Putamen (tissue), 1 donor: ENCODE data around the gene DBNDD2.

ENCODE experiments used
- DNase-seq: peaks from one replicate; pipeline ENCODE4 v3.0.0-alpha.2; 2016; ENCODE audit warnings: low spot score

Gene DBNDD2

DNA sequence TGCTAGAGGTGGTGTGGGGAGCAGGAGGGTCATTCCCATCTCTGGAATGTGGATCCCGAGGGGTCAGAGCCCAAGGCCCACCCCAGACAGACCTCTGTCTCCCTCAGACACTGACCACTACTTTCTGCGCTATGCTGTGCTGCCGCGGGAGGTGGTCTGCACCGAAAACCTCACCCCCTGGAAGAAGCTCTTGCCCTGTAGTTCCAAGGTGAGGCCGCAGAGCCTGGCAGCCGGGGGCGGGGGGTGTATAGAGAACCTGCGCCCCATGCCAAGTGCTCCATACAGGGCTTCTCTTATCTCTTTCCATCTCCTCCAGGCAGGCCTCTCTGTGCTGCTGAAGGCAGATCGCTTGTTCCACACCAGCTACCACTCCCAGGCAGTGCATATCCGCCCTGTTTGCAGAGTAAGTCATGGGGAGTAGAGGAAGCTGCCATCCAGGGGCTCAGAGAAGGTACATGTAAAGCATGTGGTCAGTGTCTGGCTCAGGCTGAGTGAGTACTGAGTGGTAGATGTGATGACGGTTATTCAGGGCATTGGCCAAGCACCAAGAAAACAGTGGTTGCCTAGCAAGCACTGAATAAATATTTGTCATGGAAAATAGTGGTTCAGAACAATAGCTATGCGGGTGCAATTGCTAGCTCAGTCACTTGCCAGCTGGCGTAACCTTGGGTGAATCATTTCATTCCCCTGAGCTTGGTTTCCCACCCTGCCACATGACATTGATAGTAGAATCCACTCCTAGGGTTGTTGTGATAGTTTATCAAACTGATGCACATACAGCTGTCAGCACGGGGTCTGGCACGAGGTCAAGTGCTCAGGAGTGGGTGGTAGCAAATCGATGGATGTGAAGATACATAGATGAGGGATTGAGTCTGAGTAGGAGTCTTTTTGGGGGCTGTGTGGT lies 11.4 kb downstream of the DBNDD2 start:
- DNase-seq = peak; percentile 50

DNA sequence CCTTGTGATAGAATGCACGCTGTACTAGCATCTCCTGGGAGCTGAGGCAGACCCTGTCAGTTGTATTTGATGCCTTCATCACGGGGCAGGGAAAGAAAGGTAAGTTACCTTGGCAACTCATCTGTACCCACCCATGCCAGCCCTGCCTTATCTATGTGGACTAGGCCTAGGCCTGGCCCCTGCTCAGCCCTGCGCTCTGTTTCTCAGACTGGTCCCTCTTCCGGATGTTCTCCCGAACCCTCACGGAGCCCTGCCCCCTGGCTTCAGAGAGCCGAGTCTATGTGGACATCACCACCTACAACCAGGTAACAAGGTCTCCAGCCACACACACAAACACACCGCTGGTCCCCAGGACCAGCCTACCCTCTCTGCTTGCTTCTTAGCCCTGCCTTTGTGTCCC lies 12.0 kb downstream of the DBNDD2 start:
- DNase-seq = no peak

DNA sequence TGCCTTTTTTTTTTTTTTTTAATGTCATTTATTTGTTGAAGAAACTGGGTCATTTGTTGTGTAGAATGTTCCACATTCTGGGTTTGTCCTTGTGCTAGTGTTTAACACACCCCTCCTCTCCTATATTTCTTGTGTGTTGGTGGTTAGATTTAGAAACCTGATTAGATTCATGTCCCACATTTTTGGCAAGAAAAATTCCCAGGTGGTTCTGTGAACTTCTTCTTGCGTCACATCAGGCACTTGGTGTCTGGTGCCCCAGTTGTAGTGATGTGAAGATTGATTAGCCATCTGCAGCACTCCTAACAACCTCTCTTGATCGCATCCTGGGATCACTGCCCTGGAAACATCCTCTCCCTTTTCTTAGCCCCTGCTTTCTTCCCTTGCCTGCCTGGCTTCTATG lies 15.6 kb downstream of the DBNDD2 start:
- peak; percentile 51 for DNase-seq

DNA sequence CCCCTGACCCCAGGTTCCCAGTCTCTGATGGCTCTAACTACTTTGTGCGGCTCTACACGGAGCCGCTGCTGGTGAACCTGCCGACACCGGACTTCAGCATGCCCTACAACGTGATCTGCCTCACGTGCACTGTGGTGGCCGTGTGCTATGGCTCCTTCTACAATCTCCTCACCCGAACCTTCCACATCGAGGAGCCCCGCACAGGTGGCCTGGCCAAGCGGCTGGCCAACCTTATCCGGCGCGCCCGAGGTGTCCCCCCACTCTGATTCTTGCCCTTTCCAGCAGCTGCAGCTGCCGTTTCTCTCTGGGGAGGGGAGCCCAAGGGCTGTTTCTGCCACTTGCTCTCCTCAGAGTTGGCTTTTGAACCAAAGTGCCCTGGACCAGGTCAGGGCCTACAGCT lies 17.5 kb downstream of the DBNDD2 start:
- DNase-seq = no peak

DNA sequence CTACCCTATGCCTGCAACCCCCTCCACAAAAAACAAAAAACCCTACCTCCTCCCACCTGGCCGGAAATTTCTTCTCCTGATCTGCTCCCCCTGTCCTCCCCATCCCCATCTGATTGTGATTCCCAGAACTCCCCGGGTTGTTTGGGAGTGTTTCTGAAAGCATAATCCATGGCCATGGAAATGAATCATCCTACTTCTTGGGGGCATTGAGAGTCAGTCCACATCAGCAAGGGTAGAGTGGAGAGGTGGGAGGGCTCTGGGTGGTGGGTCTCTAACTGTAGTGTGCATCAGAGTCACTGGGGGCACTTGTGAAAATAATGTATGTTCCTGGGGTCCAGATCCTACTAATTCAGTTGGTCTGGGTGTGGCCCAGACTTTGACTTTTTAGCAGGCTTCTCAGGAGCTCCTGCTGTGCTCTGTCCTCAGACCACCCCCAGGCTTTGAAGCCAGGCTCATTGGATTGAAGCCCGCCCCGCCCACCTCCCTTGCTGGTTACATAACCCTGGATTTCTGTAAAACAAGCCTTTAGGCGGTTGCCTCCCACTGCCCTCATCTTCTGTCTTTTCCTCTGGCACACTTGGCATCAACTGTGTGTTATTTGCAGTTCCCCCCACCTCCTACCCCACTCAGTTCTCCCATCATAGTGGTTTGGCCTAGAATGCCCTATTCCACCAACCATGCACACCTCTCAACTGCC lies 18.4 kb downstream of the DBNDD2 start:
- DNase-seq = peak; percentile 83

DNA sequence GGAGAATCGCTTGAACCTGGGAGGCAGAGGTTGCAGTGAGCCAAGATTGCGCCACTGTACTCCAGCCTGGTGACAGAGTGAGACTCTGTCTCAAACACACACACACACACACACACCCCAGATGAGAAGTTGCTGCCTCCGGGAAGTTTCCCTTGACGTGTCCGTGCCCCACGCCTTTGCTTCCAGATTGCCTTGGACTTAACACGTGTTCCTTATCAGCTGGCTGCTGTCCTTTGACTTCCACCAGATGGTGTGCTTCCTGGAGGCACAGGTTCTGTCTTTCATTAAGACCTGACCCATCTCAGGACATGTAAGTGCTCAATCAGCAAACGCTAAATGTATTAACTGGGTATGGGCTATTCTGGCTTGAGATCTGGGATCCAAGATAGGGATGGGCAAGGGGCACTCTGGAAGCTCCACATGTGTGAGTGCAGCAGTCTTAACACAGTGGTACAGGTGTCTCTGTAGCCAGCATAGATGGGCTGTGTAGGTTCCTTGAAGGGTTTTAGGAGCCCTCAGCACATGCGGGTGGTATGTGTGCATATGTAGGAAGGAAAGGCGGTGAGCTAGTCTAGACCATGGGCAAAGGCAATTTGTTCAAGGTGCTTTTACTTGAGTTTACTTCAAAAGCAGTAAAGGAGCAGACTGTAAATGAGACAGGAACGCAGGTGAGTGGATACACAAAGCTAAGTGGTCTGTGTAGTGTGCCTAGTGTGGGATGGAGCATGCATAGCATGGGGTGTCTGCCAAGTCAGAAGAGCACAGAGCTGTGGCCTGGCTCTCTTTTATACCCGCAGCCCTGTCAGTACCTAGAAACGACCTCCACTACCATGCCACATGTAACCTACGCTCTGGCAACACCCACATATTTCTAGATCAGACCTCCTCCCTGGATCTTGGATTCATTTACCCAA lies 19.4 kb downstream of the DBNDD2 start:
- no peak for DNase-seq

DNA sequence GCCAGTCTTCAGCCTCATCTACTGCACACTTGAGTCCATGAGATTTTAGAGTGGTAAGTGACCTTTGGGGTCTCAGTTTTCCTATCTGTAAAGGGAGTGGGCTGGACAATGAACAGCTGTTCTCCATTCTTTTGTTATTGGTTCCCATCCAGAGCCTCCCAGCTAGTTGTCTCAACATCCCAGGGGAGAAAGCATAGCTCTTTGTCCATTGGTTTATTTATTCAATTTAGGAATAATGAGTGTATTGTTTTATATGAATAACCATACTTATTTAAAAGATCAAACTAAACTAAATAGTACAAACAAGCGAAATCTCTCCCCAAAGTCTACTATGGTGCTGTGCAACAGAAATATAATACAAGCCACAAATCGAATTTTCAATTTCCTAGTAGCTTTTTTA lies 21.5 kb downstream of the DBNDD2 start:
- DNase-seq = peak; percentile 81

DNA sequence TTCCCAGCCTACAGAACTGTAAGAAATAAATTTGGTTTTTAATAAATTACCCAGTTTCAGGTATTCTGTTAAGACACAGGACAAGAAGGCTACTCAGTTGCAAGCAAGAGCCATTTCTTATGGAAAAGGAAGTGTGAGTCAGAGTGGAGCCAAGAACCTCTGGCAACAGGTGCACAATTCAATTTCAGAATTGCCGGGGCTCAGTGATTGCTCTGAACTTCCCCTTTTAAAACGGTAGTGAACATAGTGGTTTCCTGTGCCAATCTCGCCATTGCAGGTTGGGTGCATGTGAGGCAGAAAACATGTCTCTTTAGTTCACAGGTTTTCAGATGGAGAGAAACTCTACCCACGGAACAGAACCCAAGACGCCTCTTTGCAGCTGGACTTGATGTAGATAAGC lies 24.2 kb downstream of the DBNDD2 start:
- DNase-seq = no peak

DNA sequence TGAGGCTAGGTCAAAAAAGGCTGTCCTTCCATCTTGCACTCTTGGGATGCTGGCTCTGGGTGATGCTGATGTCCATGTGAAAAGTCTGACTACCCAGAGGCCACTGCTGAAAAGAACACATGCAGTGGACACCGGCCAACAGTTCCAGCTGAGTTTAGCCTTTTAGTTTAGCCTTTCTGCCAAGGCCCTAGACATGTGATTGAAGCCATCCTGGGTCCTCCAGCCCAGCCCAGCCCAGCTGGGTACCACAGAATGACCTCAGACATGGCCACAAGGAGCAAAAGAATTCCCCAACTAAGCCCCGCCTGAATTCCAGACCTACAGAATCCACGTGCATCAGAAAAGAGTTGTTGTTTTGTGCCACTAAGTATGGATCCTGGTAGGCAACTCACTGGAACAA lies 25.2 kb downstream of the DBNDD2 start:
- DNase-seq = peak; percentile 96

DNA sequence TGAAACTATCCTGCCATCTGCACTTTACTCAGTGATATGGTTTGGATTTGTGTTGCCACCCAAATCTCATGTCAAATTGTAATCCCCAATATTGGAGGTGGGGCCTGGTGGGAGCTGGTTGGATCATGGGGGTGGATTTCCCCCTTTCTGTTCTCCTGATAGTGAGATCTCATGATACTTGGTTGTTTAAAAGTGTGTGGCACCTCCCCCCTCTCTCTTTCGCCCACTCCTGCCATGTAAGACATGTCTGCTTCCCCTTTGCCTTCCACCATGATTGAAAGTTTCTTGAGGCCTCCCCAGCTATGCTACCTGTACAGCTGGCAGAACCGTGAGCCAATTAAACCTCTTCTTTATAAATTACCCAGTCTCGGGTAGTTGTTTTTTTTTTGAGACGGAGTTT lies 25.9 kb downstream of the DBNDD2 start:
- no peak for DNase-seq

DNA sequence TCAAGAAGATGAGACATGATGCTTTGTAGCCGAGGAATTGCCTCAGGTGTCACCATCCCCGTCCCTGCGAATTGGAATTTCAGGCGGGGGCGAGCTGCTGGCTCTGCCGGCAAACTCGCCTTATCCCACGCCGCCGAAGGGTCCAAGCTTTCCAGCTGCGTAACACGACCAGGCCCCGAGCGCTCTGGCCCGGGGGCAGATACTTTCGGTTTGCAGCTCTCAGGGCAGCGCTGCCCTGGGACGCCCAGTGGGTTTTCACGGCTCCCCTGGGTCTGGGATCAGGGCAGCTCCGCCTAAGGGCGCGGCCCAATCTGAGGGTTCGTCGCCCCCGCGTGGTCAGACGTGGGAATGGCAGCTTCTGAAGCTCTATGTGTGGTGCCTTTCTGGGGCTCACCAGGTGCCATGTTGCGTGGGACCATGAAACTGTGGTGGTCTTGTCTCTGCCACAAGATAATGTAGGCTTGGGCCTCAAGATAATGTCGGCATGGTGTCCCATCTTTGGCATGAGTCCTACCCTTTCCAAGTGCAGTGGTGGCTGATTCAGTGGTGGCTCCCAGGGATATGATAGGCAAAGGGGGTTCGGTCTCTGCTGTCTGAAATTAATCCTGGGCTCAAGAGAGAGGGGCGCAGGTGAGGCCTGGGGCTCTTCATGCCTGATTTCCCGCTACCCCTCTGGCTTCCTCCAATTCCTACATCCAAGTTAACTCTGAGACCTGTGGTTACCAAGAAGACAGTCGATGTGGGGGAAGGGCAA lies 28.8 kb downstream of the DBNDD2 start:
- DNase-seq = peak; percentile 91

DNA sequence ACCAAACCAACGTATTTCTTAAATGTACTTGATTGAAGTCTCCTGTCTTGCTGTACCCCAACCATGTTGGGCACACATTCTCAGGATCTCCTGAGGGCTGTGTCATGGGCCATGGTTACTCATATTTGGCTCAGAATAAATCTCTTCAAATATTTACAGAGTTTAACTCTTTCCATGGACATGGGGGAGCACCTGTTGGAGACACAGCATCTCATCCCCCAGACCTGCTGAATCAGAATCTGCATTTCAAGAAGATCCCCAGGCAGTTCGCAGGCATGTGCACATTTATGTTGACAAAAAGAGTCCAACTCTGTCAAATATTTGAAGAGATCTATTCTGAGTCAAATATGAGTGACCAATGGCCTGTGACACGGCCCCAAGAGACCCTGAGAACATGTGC lies 32.3 kb downstream of the DBNDD2 start:
- no peak for DNase-seq

DNA sequence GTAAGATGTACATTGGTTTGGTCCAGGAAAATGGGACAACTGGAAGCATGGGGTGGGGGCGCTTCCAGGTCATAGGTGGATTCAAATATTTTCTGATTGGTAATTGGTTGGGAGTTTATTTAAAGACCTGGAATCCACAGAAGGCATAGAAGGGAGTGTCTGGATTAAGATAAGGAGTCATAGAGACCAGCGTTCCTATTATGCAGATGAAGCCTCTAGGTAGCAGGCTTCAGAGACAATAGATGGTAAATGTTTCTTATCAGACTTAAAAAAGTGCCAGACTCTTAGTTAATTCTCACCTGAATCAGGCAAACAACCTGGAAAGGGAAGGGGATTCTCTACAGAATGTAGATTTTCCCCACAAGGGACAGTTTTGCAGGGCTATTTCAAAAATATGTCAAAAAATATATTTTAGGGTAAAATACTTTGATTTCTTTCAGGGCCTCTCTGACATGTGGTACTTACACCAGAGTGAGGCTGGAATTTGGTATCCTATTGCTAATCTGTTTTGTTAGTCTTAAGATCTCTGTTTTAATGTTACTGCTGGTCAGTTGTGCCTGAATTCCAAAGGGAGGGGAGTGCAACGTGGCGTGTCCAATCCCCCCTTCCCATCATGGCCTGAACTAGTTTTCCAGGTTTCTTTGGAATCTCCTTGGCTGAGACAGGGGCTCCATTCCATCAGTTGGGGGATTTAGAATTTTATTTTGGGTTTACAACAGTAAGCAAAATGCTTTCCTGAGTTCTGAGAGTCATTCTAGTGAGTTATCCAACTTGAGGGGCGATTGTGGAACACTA lies 33.0 kb downstream of the DBNDD2 start:
- no peak for DNase-seq

DNA sequence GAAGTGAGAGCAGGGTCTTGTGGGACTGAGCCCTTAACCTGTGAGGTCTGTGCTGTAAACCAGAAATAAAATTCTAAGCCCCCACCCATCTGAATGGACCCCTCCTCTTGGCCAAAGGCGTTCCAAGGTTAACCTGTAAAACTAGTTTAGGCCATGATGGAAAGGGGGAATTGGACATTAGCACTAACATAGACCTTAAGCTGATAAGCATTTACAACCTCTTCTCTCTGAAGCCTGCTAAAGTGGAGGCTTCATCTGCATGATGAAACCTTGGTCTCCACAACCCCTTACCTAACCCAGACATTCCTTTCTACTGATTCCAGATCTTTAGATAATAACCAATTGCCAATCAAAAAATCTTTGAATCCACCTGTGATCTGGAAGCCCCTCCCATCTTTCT lies 33.7 kb downstream of the DBNDD2 start:
- no peak for DNase-seq

DNA sequence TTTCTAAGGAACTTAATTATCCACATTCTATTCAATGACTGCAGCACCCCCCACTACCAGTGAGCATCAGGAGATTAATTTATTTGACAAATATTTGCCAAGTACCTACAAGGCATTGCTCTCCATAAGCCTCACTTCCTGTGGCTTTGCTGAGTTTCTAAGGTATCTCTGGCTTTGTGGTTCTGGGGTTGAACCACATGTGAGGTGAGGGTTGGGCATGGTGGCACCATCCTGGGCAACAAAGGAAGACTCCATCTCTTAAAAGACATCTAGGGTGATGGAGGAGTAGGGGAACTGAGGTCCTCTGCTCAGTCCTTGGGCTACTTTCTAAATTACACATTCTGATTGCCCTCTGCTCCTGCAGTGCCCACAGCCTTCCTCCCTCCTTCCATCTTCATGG lies 36.0 kb downstream of the DBNDD2 start:
- no peak for DNase-seq

DNA sequence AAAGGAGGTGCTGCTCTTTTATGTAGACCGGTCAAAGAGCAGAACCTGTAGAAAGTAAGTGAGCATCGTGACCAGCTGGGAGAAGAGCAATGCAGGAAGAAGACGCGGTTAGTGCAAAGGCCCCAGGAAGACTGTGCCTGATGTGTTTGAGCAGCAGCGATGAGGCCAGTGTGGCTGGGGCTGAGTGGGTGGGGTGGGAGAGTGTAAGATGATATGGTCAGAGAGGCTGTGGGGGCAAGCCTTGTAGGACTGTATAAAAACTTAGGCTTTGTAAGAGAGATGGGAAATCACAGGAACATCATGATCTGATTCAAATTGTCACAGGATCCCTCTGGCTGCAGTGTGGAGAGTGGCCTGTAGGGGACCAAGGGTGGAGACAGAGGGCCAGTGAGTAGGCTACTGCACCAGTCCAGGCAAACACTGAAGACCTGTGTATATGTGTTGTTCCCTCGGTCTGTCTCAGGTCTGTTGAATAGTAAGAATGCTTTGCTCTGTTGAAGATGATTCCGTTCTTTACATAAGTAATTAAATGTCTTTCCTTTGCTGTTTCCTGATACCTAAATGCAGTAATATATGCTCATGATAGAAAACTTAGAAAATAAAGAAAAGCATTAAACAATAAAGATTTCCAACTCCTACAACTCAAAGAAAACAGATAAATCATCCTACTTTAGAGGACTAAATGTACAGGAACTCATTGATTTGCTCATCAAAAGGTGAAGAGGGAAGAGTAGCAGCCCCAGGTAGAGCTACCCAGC lies 37.9 kb downstream of the DBNDD2 start:
- DNase-seq = no peak

DNA sequence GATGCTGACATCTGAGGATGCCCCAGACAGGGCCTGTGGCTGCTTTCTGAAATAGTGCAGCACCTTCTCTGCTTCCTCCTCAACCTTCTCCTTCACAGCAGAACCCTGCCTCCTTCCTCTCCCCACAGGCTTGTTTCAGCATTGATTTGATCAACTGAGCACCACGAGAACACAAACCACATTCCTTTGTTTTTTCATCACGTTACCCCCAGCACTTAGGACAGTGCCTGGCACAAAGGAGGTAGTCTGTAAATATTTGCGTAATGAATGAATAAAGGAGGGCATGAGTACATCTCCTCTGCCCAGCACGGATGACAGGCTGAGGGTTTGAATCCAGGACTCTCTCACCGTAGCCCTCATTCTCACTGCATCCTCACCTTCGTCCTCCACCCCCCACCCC lies 40.2 kb downstream of the DBNDD2 start:
- DNase-seq = no peak

DNA sequence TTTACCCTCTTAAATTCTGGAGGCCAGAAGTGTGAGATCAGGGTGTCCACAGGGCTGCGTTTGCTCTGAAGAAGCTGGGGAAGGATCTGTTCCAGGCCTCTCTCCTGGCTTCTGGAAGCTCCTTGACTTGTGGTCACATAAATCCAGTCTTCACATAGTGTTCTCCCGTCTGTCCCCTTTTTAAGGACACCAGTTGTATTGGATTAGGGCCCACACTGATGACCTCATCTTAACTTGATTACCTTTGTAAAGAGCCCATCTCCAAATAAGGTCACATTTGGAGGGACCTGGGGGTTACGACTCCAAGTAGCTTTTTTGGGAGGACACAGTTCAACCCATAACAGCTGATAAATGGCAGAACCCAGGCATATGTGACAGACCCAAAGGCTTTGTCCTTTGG lies 41.4 kb downstream of the DBNDD2 start:
- no peak for DNase-seq

DNA sequence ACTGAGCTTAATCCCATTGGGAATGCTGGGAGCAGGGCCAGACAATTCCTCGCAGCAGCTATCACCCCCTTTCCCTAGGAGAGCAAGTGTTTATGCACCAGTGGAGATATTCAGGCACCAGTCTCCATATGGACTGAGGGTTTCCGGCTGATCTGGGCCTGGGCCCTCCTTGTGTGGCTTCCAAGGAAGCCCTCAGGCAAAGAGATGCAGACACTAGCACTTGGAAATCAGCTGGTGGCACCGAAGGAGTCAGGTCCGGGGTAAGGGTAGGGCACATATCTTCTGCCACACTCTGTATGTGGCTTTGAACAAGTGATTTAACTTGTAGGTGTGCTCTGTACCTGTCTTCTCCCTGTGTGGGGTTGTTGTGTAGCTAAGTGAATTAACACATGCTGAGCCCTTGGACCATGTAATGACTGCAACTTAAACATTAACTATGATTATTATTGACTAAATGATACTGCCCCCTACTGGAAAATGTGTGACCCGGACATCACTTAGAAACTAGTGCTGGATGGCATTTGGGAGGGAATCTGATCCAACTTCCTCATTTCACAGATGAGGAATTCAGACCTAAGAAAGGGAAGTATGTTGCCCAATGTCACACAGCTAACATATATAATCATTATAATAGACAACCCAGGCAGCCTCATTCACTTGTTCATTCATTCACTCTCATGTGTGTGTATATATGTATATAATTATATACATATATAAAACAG lies 42.2 kb downstream of the DBNDD2 start:
- DNase-seq = no peak
